Stimulated activated CD4-positive, alpha-beta T cell treated with anti-CD3 and anti-CD28 coated beads, Interleukin-12 subunit alpha, Interleukin-12 subunit beta, amount 100 ng/mL, for 24 hours (primary cell): ENCODE data around the gene RPL18.
"Not testable (repeated sequence)": the region's sequence is repeated elsewhere in the genome, so short reads cannot be mapped to it uniquely, and the experiment has no call there.

Source experiments
- DNase-seq, 2 experiments: peaks; one replicate each; pipeline ENCODE4 v3.0.0-alpha.2; 2020; ENCODE audit warnings: low read depth in 2 of 2

RPL18 gene

GRCh38 chr19:48618916-48619691 lies at the start of gene RPL18, which contains the start of gene SPHK2:
Gene RPL18, minus strand, starts transcription at chr19:48619178. Its CDS starts 35 bp downstream, at chr19:48619143.
Gene SPHK2, plus strand, starts transcription at chr19:48619506. Its CDS starts 1,009 bp downstream, at chr19:48620515.
- DNase-seq: peak; percentile 90 to 94

- no peak for DNase-seq
These were observed 49.8 kb upstream of the RPL18 start for GRCh38 chr19:48668761-48669160.

- no peak for DNase-seq
These were observed 49.4 kb upstream of the RPL18 start for GRCh38 chr19:48668332-48668731.

- DNase-seq: no peak
These were observed 46.8 kb upstream of the RPL18 start for GRCh38 chr19:48665786-48666185.

GRCh38 chr19:48664476-48664875 lies 45.5 kb upstream of the RPL18 start:
- DNase-seq: no peak

GRCh38 chr19:48663667-48664066 lies 44.7 kb upstream of the RPL18 start:
- no peak for DNase-seq

- DNase-seq: no peak
These were observed 42.7 kb upstream of the RPL18 start for GRCh38 chr19:48661711-48662090.

- DNase-seq: peak; percentile 68 to 86
These were observed 42.1 kb upstream of the RPL18 start for GRCh38 chr19:48660852-48661710.

GRCh38 chr19:48659768-48660167 lies 40.8 kb upstream of the RPL18 start:
- DNase-seq: no peak

- DNase-seq: no peak
These were observed 39.5 kb upstream of the RPL18 start for GRCh38 chr19:48658483-48658882.

GRCh38 chr19:48657828-48658227 lies 38.9 kb upstream of the RPL18 start:
- DNase-seq: not testable (repeated sequence)

GRCh38 chr19:48656840-48657474 lies 38.0 kb upstream of the RPL18 start:
- no peak for DNase-seq

GRCh38 chr19:48654299-48655059 lies 35.5 kb upstream of the RPL18 start:
- DNase-seq: no peak

- no peak for DNase-seq
These were observed 32.7 kb upstream of the RPL18 start for GRCh38 chr19:48651683-48652048.

- DNase-seq: no peak
These were observed 32.1 kb upstream of the RPL18 start for GRCh38 chr19:48650974-48651682.

- no peak for DNase-seq
These were observed 29.2 kb upstream of the RPL18 start for GRCh38 chr19:48648134-48648533.

- no peak for DNase-seq
These were observed 27.8 kb upstream of the RPL18 start for GRCh38 chr19:48646722-48647216.

GRCh38 chr19:48646001-48646721 lies 27.2 kb upstream of the RPL18 start, which contains the start of gene CA11:
Gene CA11, minus strand, starts transcription at chr19:48646187. Its CDS starts 555 bp downstream, at chr19:48645632.
- peak; percentile 82 to 90 for DNase-seq

GRCh38 chr19:48645620-48646000 lies 26.6 kb upstream of the RPL18 start:
- no peak for DNase-seq
